Ishikawa (cell line): ENCODE data around the gene TNIP1.

ENCODE experiments used
- CREB1 ChIP-seq: IDR thresholded peaks from 2 replicates; pipeline ENCODE4 v1.6.1; 2012; ENCODE audit warnings: low read depth
- EP300 ChIP-seq: IDR thresholded peaks from 2 replicates; pipeline ENCODE4 v1.6.1; 2012; ENCODE audit warnings: borderline replicate concordance
- FOXM1 ChIP-seq: IDR thresholded peaks from 2 replicates; pipeline ENCODE4 v1.6.1; 2012; ENCODE audit warnings: low read depth, borderline replicate concordance
- RAD21 ChIP-seq: IDR thresholded peaks from 2 replicates; pipeline ENCODE4 v1.6.1; 2012; ENCODE audit warnings: low read depth
- TAF1 ChIP-seq: IDR thresholded peaks from 2 replicates; pipeline ENCODE4 v1.6.1; 2012; ENCODE audit warnings: low read depth, mild to moderate bottlenecking
- TF ChIP-seq, protein P1 (sequence below): IDR thresholded peaks from 2 replicates; pipeline ENCODE4 v1.6.1; 2012

DNA sequence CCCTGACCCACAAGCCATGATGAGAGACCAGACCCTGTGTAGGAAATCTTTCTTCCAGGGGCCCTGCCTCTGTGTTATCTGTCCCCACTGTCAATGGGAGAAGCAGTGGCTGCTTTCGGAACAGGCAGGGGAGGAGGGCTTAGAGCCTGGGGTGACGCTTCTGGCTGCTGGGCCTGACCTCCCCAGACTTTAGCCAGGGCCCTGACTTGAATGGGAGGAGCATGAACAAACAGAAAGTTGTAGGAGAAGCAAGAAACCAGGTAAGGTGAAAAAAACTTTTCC, 72.7 kb downstream of the TNIP1 start:
- TF ChIP-seq CREB1 (no peak), RAD21 (no peak), TAF1 (no peak), EP300 (no peak), FOXM1 (no peak)
- TF ChIP-seq, protein P1, sequence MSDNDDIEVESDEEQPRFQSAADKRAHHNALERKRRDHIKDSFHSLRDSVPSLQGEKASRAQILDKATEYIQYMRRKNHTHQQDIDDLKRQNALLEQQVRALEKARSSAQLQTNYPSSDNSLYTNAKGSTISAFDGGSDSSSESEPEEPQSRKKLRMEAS: no peak
